GM20431 (cell line): ENCODE measurements around the gene MALRD1.

Experiments
- in situ Hi-C: fragments of 300-500 bp; cut with MseI, MboI; formaldehyde crosslinking; loops from one replicate; pipeline ENCODE4 v1.15.0; 2020; ENCODE audit warnings: low sequenced_read_pairs; ENCODE audit not compliant: unreplicated experiment

MALRD1 gene

GRCh38 chr10:19325581-19325980, 277.0 kb downstream of the MALRD1 start:
- in situ Hi-C loops = no loop called here

- in situ Hi-C loops = no loop called here
Observed at GRCh38 chr10:19328582-19328981, 280.0 kb downstream of the MALRD1 start.

DNA sequence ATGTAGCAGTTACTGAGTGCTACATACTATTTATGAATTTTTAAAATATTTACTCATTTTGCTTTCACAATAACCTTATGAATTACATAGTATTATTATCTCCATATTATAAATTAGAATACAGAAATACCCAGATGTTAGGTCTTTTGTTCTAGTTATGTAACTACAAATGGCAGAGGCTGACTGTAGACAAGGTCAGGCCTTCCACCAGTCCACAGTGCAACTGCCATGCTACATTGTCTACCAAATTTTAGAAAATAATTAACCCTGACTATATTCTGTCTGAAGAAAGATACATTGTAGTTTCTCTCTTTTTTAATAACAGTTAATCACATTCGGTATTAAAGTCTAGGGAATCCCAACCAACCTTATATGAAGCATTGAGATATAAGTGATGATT, 280.9 kb downstream of the MALRD1 start:
- in situ Hi-C loops = no loop called here

GRCh38 chr10:19332304-19332703, 283.7 kb downstream of the MALRD1 start:
- in situ Hi-C loops = no loop called here

DNA sequence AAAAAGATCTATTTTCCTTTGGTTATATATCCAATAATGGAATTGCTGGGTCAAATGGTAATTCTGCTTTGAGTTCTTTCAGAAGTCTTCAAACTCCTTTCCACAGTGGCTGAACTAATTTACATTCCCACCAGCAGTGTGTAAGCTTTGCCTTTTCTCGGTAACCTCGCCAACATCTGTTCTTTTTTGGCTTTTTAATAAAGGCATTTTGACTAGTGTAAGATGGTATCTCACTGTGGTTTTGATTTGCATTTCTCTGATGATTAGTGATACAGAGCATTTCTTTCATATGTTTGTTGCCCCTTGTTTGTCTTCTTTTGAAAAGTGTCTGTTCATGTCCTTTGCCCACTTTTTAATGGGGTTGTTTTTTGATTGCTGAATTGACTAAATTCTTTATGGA, 285.0 kb downstream of the MALRD1 start:
- in situ Hi-C loops = no loop called here

DNA sequence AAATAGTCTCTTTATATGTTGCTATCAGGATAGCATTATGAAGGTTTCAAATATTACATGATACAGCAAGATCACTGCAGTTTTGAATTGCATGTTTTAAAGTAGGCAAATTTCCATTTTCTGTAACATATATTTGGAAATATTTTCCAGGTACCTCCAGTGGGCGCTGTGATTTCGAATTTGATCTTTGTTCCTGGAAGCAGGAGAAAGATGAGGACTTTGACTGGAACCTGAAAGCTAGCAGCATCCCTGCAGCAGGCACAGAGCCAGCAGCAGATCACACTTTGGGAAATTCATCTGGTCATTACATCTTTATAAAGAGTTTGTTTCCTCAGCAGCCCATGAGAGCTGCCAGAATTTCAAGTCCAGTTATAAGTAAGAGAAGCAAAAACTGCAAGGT, 299.0 kb downstream of the MALRD1 start:
- in situ Hi-C loops = no loop called here

DNA sequence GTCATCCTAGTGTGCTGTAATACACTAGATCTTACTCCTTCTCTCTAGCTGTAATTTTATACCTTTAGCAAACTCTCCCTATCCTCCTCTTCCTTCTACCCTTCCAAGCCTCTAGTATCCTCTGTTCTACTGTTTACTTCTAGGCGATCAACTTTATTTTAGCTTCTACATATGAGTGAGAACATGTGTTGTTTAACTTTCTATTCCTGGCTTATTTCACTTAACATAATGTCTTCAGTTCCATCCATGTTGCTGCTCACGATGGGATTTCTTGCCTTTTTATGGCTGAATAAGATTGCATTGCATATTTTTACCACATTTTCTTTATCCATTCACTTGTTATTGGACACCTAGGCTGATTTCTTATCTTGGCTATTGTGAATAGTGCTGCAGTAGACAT, 318.6 kb downstream of the MALRD1 start:
- in situ Hi-C loops = no loop called here

DNA sequence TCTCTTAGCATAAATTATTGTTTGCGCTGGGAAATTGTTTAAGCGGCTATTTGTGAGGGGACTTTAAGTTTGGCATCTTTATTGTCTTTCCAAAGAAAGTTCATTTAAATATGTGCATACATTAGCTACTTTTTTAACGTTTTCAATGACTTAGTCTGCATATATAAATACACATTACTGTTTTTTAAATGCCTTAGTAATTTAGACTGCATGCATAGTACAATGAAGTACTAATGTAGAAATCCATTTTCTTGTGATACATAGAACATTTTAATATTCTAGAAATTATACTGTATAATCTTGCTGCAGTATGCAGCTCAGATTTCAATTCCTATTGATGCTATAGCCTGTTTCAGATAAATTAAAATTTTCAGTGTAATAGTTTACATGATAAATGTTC, 325.4 kb downstream of the MALRD1 start:
- in situ Hi-C loops = no loop called here

DNA sequence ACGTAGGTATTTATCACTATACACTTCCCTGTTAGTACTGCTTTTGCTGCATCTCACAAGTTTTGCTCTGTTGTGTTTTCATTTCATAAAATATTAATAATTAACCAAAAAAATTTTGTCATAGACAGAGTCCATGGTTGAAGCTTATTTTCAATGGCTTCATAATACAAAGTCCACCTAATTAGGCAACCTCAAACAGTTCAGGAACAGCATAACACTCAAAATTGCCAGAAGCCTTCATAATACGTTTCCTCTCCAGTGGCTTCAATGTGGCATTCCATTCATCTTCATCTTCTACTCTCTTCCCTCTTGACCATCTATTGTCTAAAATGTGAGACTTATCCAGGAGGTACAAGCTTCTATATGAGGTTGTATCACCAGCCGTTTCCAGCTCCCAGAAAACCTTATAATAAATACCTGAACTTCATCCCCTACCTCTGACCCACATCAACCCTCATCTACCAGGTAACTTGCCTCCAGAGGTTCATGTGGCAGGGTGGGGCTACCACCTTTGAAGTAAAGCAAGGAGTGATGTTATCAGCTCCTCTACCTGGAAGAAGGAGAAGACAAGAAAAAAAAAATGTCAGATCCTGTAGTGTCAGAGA, 337.3 kb downstream of the MALRD1 start:
- in situ Hi-C loops = no loop called here

DNA sequence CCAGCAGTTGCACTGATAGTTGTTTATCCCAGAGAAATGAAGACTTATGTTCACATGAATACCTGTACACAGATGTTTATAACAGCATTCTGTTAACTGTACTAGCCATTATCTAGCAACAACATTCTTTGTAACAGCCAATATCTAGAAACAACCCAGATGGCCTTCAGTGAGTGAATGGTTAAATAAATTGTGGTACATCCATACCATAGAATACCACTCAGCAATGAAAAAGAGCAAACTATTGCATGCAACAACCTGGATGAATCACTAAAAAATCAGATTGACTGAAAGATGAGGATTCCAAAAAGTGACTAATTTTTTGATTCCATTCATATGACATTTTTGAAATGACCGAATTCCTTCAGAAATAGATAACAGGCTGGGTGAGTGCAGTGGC, 360.3 kb downstream of the MALRD1 start:
- in situ Hi-C loops = loop anchor here (25.0 kb wide), 1 partner anchor 378 kb away; no protein-coding TSS in a partner anchor

DNA sequence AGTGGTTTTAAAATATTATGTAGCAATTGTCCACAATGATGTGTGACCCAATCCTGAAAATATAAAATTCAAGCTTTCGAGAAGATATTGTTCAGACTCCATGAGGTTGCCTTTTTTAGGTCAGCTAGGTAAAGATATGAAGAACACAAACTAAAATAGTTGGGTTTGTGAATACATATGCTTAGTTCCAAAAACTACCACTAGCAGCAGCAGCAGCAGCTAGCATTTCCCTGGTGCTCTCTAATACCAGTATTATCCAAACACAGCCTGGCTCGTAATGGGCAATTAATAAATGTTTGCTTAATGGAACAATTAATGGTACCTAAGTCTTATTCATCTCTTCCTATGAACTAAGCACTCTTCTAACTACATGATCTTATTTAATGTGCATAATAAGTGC, 362.5 kb downstream of the MALRD1 start:
- in situ Hi-C loops = loop anchor here (25.0 kb wide), 1 partner anchor 376 kb away; no protein-coding TSS in a partner anchor

- in situ Hi-C loops = loop anchor here (25.0 kb wide), 1 partner anchor 375 kb away; no protein-coding TSS in a partner anchor
Observed at GRCh38 chr10:19412531-19412930, 363.9 kb downstream of the MALRD1 start.

- in situ Hi-C loops = loop anchor here (25.0 kb wide), 1 partner anchor 371 kb away; no protein-coding TSS in a partner anchor
Observed at GRCh38 chr10:19416164-19416563, 367.6 kb downstream of the MALRD1 start.

DNA sequence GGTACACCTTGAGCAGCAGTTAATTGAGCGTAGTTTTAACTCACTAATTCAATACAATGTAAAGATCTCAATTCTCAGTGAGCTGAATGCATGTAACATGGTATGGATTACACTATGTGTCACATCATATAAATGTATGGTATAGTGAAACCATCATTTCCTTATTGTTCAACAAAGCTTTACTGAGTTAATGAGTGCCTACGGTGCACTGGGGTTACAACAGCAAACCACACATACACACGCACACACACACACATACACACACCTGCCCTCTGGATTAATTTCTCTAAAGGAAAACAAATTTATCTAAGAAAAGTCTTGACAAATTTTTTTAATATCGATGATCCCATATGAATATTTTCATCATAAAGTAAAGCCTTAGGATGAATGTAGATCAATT, 369.1 kb downstream of the MALRD1 start:
- in situ Hi-C loops = loop anchor here (25.0 kb wide), 1 partner anchor 370 kb away; no protein-coding TSS in a partner anchor

DNA sequence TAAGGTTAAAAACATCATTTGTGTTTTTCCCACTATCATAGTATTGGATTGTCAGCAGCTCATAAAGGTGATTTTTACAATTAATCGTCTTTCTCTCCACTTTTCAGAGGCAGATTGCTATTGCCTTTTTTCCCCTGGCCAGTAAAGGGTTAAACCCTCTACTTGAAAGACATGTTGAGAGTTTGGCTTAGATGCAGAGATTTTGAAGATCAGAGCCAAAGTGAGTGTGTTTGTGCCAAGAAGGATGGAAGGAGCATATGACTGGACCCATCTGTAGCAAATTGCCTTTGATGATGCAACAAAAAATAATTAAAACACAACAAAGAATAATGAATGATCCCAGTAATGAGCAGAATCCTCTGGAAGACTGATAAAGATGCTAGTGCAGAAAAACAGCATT, 373.1 kb downstream of the MALRD1 start:
- in situ Hi-C loops = loop anchor here (25.0 kb wide), 1 partner anchor 366 kb away; no protein-coding TSS in a partner anchor

- in situ Hi-C loops = no loop called here
Observed at GRCh38 chr10:19426034-19426433, 377.4 kb downstream of the MALRD1 start.

DNA sequence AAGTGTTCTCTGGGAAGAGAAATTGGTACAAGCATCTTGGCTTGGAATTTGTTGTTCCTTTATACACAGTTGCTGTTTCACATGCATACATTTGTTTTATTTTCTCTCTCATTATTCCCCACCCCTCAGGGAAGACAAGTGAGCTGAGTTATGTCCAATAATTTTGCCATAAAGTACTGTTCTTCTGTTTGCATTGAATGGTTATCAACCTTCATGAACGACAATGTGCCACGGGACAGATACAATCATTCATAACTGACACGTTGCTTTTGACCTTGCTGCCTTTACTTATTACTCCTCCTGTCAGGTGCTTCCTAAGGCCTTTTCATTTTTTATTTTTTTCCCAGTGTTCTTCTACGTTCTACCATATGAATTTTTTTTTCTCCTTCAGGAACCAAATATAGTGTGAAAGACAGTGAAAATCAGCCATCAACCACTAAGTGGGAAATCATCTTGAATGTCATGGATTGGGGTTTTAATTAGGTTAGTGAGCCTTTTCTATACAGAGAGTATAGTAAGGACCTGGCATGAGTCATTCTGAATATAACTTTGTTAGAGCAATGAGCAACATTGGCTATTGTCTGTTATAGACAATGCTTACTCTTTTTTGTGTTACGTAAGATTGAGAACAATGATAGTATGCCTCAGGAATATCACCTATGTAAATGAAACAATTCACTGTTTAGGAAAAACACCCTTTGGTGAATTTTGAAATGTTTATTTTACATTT, 383.2 kb downstream of the MALRD1 start:
- in situ Hi-C loops = no loop called here

- in situ Hi-C loops = no loop called here
Observed at GRCh38 chr10:19449860-19450259, 401.3 kb downstream of the MALRD1 start.

DNA sequence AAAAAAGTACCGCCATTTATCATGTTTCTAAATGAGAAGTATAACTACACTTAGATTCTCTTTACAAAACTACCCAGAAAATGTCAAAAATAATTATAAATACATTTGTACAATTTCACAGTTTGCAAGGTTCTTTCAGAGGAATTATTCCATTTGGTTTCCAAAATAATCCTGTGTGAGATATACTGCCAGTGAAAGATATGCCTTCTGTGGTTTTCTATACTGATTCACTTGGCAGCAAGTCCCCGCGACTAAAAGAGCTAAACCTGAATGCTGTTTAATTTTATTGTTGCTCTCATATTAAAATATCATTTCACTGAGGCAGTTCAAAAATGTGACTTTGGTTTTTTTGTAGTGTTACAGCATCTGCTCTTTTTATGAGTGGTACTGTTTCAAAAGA, 402.8 kb downstream of the MALRD1 start:
- in situ Hi-C loops = no loop called here

GRCh38 chr10:19451937-19452336, 403.3 kb downstream of the MALRD1 start:
- in situ Hi-C loops = no loop called here

GRCh38 chr10:19453967-19454366, 405.4 kb downstream of the MALRD1 start:
- in situ Hi-C loops = no loop called here

GRCh38 chr10:19461588-19461987, 413.0 kb downstream of the MALRD1 start:
- in situ Hi-C loops = no loop called here
